Activated CD4-positive, CD25-positive, alpha-beta regulatory T cell treated with anti-CD3 and anti-CD28 coated beads, Interleukin-2, amount 50 U/mL, for 24 hours (primary cell): Measurements from ENCODE around the gene SFXN4.
A peak's percentile ranks its signal among the peaks of the same experiment; 100 is the strongest.

ENCODE experiments used
- ATAC-seq, 2 donors: fragments of 150-1000 bp; cut with Tn5 transposase; one replicate each; pipeline ENCODE4 v1.10.0; 2021; ENCODE audit warnings: mild to moderate bottlenecking in 1 of 2, moderate library complexity in 1 of 2

Gene SFXN4

DNA sequence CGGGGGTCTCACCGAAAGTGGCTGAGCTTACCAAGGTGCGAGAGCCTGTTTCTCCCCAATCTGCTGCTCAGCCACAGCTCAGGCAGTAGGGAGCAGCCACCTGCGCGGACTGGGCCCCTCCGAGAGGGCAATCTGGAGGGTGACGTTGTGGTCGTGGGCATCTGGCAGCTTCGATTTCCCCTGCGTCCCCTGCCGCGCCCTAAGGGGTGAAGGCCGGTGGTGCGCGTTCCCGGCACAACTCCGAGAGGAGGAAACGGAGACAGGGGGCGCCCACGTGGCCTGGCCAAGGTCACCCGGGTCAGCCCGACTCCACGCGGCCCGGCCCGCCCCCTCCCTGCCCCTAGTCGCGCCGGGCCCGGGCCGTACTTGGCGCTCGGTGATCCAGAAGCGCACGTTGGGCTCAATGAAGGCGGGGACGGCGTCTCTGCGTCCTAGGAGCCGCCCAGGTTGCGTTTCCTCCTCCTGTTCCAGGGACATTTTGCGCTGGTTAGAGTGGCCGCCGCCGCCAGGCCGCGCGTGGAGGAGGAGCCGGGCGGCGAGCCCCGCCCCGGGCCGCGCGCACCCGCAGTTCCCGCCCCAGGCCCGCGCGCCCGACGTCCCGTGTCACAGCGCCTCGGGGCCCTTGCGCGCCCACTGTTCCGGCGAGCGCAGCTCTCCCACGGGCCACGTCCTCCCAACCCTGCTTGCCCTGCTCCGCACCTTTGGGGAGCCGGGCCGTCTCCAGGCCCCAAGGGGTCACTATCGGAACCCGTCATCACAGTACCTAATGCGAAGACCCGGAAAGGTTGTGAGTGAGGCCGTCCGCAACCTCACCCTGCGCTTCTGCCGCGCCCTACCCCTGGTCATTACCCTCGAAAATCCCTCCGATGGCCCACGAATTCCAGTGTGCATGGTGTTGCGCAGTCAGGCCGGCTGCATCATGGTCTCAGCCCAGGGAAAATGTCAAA is at the start of gene SFXN4:
TSS of gene SFXN4 (minus strand) at position 544 of the 947 bp plus-strand sequence. CDS start at position 477, 67 bp downstream.
- peak; percentile 90 to 93 for ATAC-seq

- peak in 1 of 2 donors; percentile 1 for ATAC-seq
These were observed 46.3 kb upstream of the SFXN4 start for GRCh38 chr10:119211625-119212441.

- no peak for ATAC-seq
These were observed 45.7 kb upstream of the SFXN4 start for GRCh38 chr10:119211176-119211575.

- no peak for ATAC-seq
These were observed 45.1 kb upstream of the SFXN4 start for GRCh38 chr10:119210633-119211032.

DNA sequence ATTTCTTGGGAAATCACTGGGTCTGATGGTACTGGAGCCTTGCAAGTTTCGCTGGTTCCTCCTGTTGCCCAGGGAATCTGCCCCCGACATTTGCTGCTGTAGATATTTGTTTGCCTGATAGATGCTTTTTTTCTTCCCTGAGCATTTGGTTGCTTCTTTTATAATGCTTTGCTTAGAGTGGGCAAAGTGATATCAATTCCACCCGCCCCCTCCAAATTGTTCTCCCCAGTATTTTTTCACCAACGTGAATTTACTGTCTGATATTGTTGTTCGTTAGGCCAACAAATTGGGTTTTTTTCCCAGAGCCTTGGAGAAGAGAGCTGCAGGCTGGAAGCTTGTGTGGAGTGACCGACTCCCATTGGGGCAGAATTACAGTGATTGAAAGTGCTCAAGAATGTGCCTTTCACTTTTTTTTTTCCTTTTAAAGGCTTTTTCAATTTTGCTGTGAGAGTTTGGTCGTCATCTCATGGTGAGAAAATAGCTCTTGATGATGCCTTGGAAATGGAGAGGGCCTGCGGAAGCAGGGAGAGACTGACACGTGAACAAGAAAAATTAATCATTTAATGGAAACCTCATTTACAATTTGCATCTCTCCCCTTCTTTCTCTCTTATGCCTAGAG is 44.3 kb upstream of the SFXN4 start:
- ATAC-seq: no peak

DNA sequence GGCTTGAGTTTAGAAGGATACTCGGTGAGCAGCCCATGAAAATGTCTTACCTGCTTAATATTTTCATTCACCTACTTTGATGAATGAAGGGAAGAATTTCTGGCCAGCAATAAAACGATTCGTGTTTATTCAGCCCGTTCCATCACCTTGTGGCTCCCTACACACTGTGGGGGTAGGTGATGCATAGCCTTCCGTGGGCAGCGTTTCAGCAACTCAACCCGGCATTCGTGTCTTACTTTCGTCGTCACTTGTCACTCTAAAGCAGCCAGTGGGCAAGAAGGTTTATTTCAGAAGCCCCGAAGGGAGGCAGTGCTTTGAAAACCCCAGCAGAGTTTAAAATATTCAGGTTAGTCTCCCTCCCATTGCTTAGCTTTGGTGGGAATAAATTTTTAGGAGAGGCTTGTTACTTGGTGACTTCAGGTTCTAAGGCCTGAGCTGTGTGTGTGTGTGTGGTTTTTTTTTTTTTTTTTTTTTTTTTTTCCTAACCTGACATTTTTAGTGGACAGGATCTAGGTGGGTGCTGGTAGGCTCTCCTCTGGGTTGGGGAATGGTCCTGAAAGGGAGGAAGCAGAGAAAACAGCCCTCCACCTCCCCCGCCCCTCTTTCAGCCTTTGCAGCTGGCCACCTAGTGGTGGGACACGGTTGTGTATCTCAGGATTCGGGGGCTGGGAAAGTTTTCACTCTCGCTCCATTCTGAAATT is 43.7 kb upstream of the SFXN4 start:
- peak; percentile 27 to 39 for ATAC-seq

- no peak for ATAC-seq
These were observed 43.0 kb upstream of the SFXN4 start for GRCh38 chr10:119208553-119208940.

- ATAC-seq: no peak
These were observed 42.4 kb upstream of the SFXN4 start for GRCh38 chr10:119207713-119208552.

DNA sequence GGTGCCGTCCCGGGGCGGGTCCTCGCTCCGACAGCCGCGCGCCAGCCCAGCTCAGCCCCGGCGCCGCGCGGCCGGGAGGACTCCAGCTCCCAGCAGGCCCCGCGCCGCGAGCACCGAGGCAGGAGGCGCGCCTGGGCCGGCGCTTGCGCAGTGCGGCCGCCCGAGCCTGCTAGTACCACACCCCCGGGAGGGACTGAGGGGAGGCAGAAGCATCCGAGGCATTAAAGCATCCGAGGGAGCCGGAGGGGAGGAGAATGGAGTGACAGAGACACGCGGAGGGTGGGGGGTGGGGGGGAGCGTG is 41.8 kb upstream of the SFXN4 start, which contains the start of gene GRK5:
TSS of gene GRK5 (plus strand) at position 206 of the 301 bp plus-strand sequence. CDS start 347 bp downstream, outside the sequence.
- ATAC-seq: peak; percentile 82 to 87

GRCh38 chr10:119206603-119207365 is 41.3 kb upstream of the SFXN4 start:
- ATAC-seq: peak; percentile 55 to 60

- no peak for ATAC-seq
These were observed 40.5 kb upstream of the SFXN4 start for GRCh38 chr10:119205894-119206602.

- no peak for ATAC-seq
These were observed 37.5 kb upstream of the SFXN4 start for GRCh38 chr10:119203006-119203405.

GRCh38 chr10:119201233-119201632 is 35.7 kb upstream of the SFXN4 start:
- no peak for ATAC-seq

- peak; percentile 50 to 60 for ATAC-seq
These were observed 33.9 kb upstream of the SFXN4 start for GRCh38 chr10:119199231-119199992.

GRCh38 chr10:119198438-119198837 is 32.9 kb upstream of the SFXN4 start:
- ATAC-seq: no peak

- peak; percentile 78 to 89 for ATAC-seq
These were observed 32.4 kb upstream of the SFXN4 start for GRCh38 chr10:119197921-119198320.

GRCh38 chr10:119191881-119192280 is 26.4 kb upstream of the SFXN4 start:
- ATAC-seq: peak; percentile 69 to 81

DNA sequence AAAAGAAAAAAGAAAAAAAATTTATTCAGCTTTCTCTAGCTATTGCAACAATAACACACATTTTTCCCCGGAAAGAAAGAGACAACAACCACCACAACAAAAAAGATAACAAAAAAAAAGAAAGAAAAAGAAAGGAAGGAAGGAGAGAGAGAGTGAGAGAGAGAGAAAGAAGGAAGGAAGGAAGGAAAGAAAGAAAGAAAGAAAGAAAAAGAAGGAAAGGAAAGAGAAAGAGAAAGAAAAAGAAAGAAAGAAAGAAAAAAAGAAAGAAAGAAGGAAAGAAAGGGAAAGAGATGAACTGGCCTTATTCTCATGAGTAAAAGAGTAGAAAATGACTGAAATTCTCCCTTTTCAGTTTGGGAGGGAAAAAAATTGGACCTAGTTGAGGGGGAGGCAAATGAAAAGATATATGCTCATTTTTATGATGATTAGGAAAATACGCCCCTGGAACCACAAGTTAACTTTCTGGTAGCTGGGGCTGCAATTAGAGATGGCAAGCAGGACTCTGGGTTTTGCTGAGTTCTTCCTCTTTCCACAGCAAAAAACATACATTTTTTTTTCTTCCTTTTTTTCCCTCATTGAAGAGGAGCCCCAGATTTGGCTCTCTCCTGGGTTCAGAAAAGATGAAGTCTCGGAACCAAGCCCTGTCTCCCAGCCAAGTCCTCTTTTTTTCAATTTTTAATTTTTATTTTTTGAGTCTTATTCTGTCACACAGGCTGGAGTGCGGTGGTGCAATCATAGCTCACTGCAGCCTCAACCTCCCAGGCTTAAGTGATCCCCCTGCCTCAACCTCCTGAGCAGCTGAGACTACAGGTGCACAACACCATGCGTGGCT is 25.7 kb upstream of the SFXN4 start:
- ATAC-seq: no peak
